SK-N-SH treated with all-trans-retinoic acid at 6 μM for 48 hours (cell line): ENCODE results near the gene BICC1.

ENCODE experiments used
- ATAC-seq: fragments of 200-7000 bp; cut with Tn5 transposase; 3 replicates; pipeline ENCODE4 v1.9.1; 2020; ENCODE audit warnings: mild to moderate bottlenecking, moderate library complexity
- ARNTL ChIP-seq: fragments of 450-650 bp; formaldehyde crosslinking; IDR thresholded peaks from 2 replicates; pipeline ENCODE4 v1.5.0; 2020; ENCODE audit warnings: low read depth, mild to moderate bottlenecking, moderate library complexity, borderline replicate concordance
- ESRRG ChIP-seq: fragments of 250-450 bp; sonication (Bioruptor Pico); IDR thresholded peaks from 2 replicates; pipeline ENCODE4 v1.6.1; 2021; ENCODE audit warnings: mild to moderate bottlenecking
- GLIS3 ChIP-seq: fragments of 250-450 bp; sonication (Bioruptor Pico); IDR thresholded peaks from 2 replicates; pipeline ENCODE4 v1.5.0; 2020; ENCODE audit warnings: mild to moderate bottlenecking, moderate library complexity
- ISL1 ChIP-seq: fragments of 250-450 bp; sonication (Bioruptor Pico); IDR thresholded peaks from 2 replicates; pipeline ENCODE4 v2.1.2; 2022; ENCODE audit warnings: mild to moderate bottlenecking, moderate library complexity
- OSR1 ChIP-seq: fragments of 250-450 bp; sonication (Bioruptor Pico); IDR thresholded peaks from 2 replicates; pipeline ENCODE4 v1.8.0; 2022; ENCODE audit warnings: moderate library complexity, mild to moderate bottlenecking, inconsistent platforms
- PPARA ChIP-seq: fragments of 250-450 bp; sonication (Bioruptor Pico); IDR thresholded peaks from 2 replicates; pipeline ENCODE4 v1.5.0; 2020; ENCODE audit warnings: mild to moderate bottlenecking, borderline replicate concordance
- RARB ChIP-seq: fragments of 250-450 bp; sonication (Bioruptor Pico); IDR thresholded peaks from 2 replicates; pipeline ENCODE4 v1.8.0; 2021; ENCODE audit warnings: mild to moderate bottlenecking, moderate library complexity
- SNAI2 ChIP-seq: fragments of 250-450 bp; sonication (Bioruptor Pico); IDR thresholded peaks from 2 replicates; pipeline ENCODE4 v1.5.0; 2020; ENCODE audit warnings: mild to moderate bottlenecking, moderate library complexity
- TCF4 ChIP-seq: fragments of 250-450 bp; sonication (Bioruptor Pico); IDR thresholded peaks from 2 replicates; pipeline ENCODE4 v1.8.0; 2021; ENCODE audit warnings: mild to moderate bottlenecking, moderate library complexity, borderline replicate concordance
- TOX ChIP-seq: fragments of 250-450 bp; sonication (Bioruptor Pico); IDR thresholded peaks from 2 replicates; pipeline ENCODE4 v1.8.0; 2021; ENCODE audit warnings: mild to moderate bottlenecking, moderate library complexity, borderline replicate concordance
- ZC3H10 ChIP-seq: fragments of 250-450 bp; sonication (Bioruptor Pico); IDR thresholded peaks from 2 replicates; pipeline ENCODE4 v1.5.1; 2021; ENCODE audit warnings: mild to moderate bottlenecking, moderate library complexity
- ZFP30 ChIP-seq: fragments of 450-650 bp; formaldehyde crosslinking; IDR thresholded peaks from 2 replicates; pipeline ENCODE4 v1.5.0; 2022; ENCODE audit warnings: mild to moderate bottlenecking, moderate library complexity
- ZNF70 ChIP-seq: fragments of 450-650 bp; formaldehyde crosslinking; IDR thresholded peaks from 2 replicates; pipeline ENCODE4 v1.5.0; 2020; ENCODE audit warnings: mild to moderate bottlenecking, moderate library complexity
- ZNF8 ChIP-seq: fragments of 450-650 bp; formaldehyde crosslinking; IDR thresholded peaks from 2 replicates; pipeline ENCODE4 v1.5.0; 2020; ENCODE audit warnings: mild to moderate bottlenecking, moderate library complexity
- TF ChIP-seq, protein P1 (sequence below): fragments of 250-450 bp; sonication (Bioruptor Pico); IDR thresholded peaks from 2 replicates; pipeline ENCODE4 v1.5.0; 2020; ENCODE audit warnings: mild to moderate bottlenecking, moderate library complexity
- TF ChIP-seq, protein P2 (sequence below): fragments of 250-450 bp; sonication (Bioruptor Pico); IDR thresholded peaks from 2 replicates; pipeline ENCODE4 v1.8.0; 2021; ENCODE audit warnings: low read depth, mild to moderate bottlenecking, moderate library complexity, borderline replicate concordance
- TF ChIP-seq, protein P3 (sequence below): fragments of 250-450 bp; sonication (Bioruptor Pico); IDR thresholded peaks from 2 replicates; pipeline ENCODE4 v1.5.1; 2021; ENCODE audit warnings: mild to moderate bottlenecking, moderate library complexity
- TF ChIP-seq, protein P4 (sequence below): fragments of 250-450 bp; sonication (Bioruptor Pico); IDR thresholded peaks from 2 replicates; pipeline ENCODE4 v1.8.0; 2020; ENCODE audit warnings: mild to moderate bottlenecking, moderate library complexity, borderline replicate concordance
- TF ChIP-seq, protein P5 (sequence below): fragments of 250-450 bp; sonication (Bioruptor Pico); IDR thresholded peaks from 2 replicates; pipeline ENCODE4 v1.5.1; 2020; ENCODE audit warnings: low read depth, mild to moderate bottlenecking, moderate library complexity

Gene BICC1

DNA sequence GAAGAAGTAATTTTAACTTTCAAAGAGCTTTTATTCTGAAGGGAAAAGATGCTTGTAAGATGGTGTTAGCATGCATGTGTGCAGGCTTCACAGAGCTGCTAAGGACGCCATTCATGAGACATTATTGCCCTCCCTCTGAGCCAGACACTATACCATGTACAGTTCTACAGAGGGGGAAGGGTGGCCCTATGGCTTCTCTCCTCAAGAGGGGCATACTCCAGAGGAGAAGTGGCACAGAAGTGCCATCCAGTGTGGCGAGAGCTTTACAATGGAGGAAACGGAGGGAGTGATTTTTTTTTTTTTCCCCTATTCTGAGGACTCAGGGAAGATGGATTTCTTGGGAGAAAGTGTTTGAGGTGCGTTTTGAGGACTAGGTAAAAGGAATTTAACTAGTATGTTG lies 119.5 kb downstream of the BICC1 start:
- TF ChIP-seq TOX (CRISPR knock-in tag) (no peak), ZNF70 (CRISPR knock-in tag) (no peak), ZC3H10 (CRISPR knock-in tag) (no peak)

DNA sequence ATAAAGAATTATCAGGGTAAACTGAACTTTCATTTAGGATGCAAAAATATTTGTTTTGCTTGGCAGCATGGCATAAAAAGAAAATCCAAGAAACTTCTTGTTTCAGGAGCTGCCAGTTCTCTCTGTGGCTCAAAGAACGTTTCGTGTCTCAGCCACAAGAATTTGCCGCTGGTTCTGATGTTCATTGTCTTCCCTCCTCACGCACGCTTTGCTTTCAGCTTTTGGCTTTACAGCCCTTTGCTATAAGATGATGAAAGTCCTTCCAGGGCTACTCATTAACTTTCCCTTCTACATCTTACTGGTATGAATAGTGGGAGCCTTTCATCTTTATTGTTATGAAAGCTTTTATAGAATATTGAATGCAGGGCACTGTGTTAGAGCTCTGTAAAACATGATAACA lies 124.7 kb downstream of the BICC1 start:
- ATAC-seq: no peak

More for the DNA sequence above, 119.5 kb downstream of the BICC1 start:
- no peak for ATAC-seq

DNA sequence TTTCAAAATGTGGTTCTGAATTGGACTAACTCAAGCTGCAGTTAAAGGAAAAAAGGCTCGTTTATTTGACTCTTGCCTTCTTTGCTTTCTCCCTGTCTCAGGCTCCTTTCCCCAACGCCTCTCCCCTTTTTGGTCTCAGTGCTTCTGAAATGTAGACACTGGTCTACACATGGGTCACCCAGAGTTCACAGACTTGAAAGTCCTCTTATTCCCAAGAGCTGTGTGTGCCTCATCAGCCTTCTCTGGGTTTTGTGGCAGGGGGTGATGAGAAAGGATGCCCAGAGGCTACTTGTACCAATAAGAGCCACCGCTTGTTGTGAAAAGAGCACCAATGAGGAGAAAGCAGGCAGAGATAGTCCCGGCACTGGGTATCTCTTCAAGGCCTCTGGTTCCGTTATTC lies 125.7 kb downstream of the BICC1 start:
- ATAC-seq: no peak
- TF ChIP-seq ZNF70 (CRISPR knock-in tag): no peak
- no peak for TF ChIP-seq GLIS3 (CRISPR knock-in tag)
- TF ChIP-seq ZNF8 (CRISPR knock-in tag): no peak
- TF ChIP-seq, protein P1, sequence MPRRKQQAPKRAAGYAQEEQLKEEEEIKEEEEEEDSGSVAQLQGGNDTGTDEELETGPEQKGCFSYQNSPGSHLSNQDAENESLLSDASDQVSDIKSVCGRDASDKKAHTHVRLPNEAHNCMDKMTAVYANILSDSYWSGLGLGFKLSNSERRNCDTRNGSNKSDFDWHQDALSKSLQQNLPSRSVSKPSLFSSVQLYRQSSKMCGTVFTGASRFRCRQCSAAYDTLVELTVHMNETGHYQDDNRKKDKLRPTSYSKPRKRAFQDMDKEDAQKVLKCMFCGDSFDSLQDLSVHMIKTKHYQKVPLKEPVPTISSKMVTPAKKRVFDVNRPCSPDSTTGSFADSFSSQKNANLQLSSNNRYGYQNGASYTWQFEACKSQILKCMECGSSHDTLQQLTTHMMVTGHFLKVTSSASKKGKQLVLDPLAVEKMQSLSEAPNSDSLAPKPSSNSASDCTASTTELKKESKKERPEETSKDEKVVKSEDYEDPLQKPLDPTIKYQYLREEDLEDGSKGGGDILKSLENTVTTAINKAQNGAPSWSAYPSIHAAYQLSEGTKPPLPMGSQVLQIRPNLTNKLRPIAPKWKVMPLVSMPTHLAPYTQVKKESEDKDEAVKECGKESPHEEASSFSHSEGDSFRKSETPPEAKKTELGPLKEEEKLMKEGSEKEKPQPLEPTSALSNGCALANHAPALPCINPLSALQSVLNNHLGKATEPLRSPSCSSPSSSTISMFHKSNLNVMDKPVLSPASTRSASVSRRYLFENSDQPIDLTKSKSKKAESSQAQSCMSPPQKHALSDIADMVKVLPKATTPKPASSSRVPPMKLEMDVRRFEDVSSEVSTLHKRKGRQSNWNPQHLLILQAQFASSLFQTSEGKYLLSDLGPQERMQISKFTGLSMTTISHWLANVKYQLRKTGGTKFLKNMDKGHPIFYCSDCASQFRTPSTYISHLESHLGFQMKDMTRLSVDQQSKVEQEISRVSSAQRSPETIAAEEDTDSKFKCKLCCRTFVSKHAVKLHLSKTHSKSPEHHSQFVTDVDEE (CRISPR knock-in tag): no peak
- no peak for TF ChIP-seq TCF4
- TF ChIP-seq, protein P2, sequence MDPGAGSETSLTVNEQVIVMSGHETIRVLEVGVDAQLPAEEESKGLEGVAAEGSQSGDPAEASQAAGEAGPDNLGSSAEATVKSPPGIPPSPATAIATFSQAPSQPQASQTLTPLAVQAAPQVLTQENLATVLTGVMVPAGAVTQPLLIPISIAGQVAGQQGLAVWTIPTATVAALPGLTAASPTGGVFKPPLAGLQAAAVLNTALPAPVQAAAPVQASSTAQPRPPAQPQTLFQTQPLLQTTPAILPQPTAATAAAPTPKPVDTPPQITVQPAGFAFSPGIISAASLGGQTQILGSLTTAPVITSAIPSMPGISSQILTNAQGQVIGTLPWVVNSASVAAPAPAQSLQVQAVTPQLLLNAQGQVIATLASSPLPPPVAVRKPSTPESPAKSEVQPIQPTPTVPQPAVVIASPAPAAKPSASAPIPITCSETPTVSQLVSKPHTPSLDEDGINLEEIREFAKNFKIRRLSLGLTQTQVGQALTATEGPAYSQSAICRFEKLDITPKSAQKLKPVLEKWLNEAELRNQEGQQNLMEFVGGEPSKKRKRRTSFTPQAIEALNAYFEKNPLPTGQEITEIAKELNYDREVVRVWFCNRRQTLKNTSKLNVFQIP (CRISPR knock-in tag): no peak
- TF ChIP-seq SNAI2: no peak
- no peak for TF ChIP-seq ARNTL (CRISPR knock-in tag)
- TF ChIP-seq PPARA: no peak
- TF ChIP-seq, protein P3, sequence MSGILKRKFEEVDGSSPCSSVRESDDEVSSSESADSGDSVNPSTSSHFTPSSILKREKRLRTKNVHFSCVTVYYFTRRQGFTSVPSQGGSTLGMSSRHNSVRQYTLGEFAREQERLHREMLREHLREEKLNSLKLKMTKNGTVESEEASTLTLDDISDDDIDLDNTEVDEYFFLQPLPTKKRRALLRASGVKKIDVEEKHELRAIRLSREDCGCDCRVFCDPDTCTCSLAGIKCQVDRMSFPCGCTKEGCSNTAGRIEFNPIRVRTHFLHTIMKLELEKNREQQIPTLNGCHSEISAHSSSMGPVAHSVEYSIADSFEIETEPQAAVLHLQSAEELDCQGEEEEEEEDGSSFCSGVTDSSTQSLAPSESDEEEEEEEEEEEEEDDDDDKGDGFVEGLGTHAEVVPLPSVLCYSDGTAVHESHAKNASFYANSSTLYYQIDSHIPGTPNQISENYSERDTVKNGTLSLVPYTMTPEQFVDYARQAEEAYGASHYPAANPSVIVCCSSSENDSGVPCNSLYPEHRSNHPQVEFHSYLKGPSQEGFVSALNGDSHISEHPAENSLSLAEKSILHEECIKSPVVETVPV (CRISPR knock-in tag): no peak
- no peak for TF ChIP-seq ZFP30 (CRISPR knock-in tag)
- TF ChIP-seq ISL1 (CRISPR knock-in tag): no peak
- TF ChIP-seq, protein P4, sequence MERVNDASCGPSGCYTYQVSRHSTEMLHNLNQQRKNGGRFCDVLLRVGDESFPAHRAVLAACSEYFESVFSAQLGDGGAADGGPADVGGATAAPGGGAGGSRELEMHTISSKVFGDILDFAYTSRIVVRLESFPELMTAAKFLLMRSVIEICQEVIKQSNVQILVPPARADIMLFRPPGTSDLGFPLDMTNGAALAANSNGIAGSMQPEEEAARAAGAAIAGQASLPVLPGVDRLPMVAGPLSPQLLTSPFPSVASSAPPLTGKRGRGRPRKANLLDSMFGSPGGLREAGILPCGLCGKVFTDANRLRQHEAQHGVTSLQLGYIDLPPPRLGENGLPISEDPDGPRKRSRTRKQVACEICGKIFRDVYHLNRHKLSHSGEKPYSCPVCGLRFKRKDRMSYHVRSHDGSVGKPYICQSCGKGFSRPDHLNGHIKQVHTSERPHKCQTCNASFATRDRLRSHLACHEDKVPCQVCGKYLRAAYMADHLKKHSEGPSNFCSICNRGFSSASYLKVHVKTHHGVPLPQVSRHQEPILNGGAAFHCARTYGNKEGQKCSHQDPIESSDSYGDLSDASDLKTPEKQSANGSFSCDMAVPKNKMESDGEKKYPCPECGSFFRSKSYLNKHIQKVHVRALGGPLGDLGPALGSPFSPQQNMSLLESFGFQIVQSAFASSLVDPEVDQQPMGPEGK (CRISPR knock-in tag): no peak
- no peak for TF ChIP-seq RARB (CRISPR knock-in tag)
- TF ChIP-seq ESRRG (CRISPR knock-in tag): no peak
- TF ChIP-seq ZC3H10 (CRISPR knock-in tag): no peak
- TF ChIP-seq OSR1 (CRISPR knock-in tag): no peak
- TF ChIP-seq TOX (CRISPR knock-in tag): no peak

More for the DNA sequence above, 124.7 kb downstream of the BICC1 start:
- TF ChIP-seq, protein P2 (CRISPR knock-in tag): no peak
- TF ChIP-seq TCF4: no peak
- TF ChIP-seq ZFP30 (CRISPR knock-in tag): no peak
- TF ChIP-seq ARNTL (CRISPR knock-in tag): no peak
- TF ChIP-seq, all 23 proteins: peak for 0

DNA sequence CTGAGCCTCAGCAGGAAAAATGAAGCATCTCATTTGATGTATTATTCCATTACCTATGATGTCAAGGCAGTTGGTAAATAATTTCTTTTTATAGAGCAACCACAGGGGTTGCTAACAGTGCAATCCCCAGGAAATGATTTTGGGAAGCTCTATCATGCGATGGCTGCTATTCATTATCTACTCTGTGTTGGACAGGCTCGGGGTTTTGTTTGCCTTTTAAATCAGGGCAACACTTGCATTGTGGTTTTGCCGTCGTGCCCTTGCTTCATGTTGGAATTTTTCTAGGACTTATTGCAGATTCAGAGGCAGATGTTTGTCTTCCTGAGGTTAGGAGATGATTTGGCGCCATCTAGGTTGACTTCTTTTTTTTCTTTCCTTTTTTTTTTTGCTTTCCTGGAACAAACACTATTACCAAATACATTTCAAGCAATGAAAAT lies 128.4 kb downstream of the BICC1 start:
- ATAC-seq: peak; percentile 93
- TF ChIP-seq TOX (CRISPR knock-in tag): 0 out of 2 replicates have a peak, but pooled peaks have one; percentile 28
- peak; percentile 93 for TF ChIP-seq ISL1 (CRISPR knock-in tag)
- TF ChIP-seq RARB (CRISPR knock-in tag): no peak
- TF ChIP-seq ESRRG (CRISPR knock-in tag): no peak
- TF ChIP-seq, protein P1 (CRISPR knock-in tag): 0 out of 2 replicates have a peak, but pooled peaks have one; percentile 37
- TF ChIP-seq ZNF70 (CRISPR knock-in tag): no peak
- TF ChIP-seq, protein P5, sequence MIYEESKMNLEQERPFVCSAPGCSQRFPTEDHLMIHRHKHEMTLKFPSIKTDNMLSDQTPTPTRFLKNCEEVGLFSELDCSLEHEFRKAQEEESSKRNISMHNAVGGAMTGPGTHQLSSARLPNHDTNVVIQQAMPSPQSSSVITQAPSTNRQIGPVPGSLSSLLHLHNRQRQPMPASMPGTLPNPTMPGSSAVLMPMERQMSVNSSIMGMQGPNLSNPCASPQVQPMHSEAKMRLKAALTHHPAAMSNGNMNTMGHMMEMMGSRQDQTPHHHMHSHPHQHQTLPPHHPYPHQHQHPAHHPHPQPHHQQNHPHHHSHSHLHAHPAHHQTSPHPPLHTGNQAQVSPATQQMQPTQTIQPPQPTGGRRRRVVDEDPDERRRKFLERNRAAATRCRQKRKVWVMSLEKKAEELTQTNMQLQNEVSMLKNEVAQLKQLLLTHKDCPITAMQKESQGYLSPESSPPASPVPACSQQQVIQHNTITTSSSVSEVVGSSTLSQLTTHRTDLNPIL (CRISPR knock-in tag): 0 out of 2 replicates have a peak, but pooled peaks have one; percentile 68
- TF ChIP-seq ZNF8 (CRISPR knock-in tag): 0 out of 2 replicates have a peak, but pooled peaks have one; percentile 18
- no peak for TF ChIP-seq ARNTL (CRISPR knock-in tag)
- no peak for TF ChIP-seq SNAI2
